Posterior cingulate gyrus (tissue), 11 donors: Measurements from ENCODE around the gene ZNF804A.

Experiments used
- DNase-seq, 10 donors: peaks; one replicate each; pipeline versions ENCODE4 v3.0.0 to v3.0.0-alpha.2; 2020 to 2021; ENCODE audit warnings: mixed read lengths in 3 of 10
- intact Hi-C: fragments of 100-400 bp; cut with DNase I; formaldehyde crosslinking; loops from one replicate; pipeline ENCODE4 v1.15.1; 2023

The ZNF804A gene

GRCh38 chr2:184920451-184920965, 322.2 kb downstream of the ZNF804A start:
- intact Hi-C loops = no loop called here
- DNase-seq = no peak

- intact Hi-C loops = no loop called here
- DNase-seq = no peak
Observed at GRCh38 chr2:184921676-184922075, 323.3 kb downstream of the ZNF804A start.

GRCh38 chr2:184923751-184924150, 325.4 kb downstream of the ZNF804A start:
- intact Hi-C loops = no loop called here
- DNase-seq = no peak

GRCh38 chr2:184927040-184927439, 328.7 kb downstream of the ZNF804A start:
- intact Hi-C loops = no loop called here
- DNase-seq = no peak

GRCh38 chr2:184936761-184937160, 338.4 kb downstream of the ZNF804A start:
- no peak for DNase-seq
- intact Hi-C loops = no loop called here

GRCh38 chr2:184938221-184938985, 340.1 kb downstream of the ZNF804A start:
- intact Hi-C loops = no loop called here
- no peak for DNase-seq

GRCh38 chr2:184945326-184945725, 347.0 kb downstream of the ZNF804A start:
- intact Hi-C loops = no loop called here
- DNase-seq = no peak

GRCh38 chr2:184945824-184946223, 347.5 kb downstream of the ZNF804A start:
- intact Hi-C loops = no loop called here

GRCh38 chr2:184956856-184957255, 358.5 kb downstream of the ZNF804A start:
- no peak for DNase-seq
- intact Hi-C loops = no loop called here

More at GRCh38 chr2:184945824-184946223, 347.5 kb downstream of the ZNF804A start:
- DNase-seq = no peak

GRCh38 chr2:184971546-184972068, 373.3 kb downstream of the ZNF804A start:
- no peak for DNase-seq
- intact Hi-C loops = no loop called here
